DMS53 treated with DMSO at 0.1 percent for 48 hours (cell line): ENCODE results near the gene SDC1.
A peak's percentile ranks its signal among the peaks of the same experiment; 100 is the strongest.

Experiments
- DNase-seq: peaks from one replicate; lab custom pipeline; 2025; ENCODE audit not compliant: unreplicated experiment; lab: John Stamatoyannopoulos, UW

The SDC1 gene

GRCh38 chr2:20186855-20187187 lies 38.1 kb downstream of the SDC1 start:
- no peak for DNase-seq

DNA sequence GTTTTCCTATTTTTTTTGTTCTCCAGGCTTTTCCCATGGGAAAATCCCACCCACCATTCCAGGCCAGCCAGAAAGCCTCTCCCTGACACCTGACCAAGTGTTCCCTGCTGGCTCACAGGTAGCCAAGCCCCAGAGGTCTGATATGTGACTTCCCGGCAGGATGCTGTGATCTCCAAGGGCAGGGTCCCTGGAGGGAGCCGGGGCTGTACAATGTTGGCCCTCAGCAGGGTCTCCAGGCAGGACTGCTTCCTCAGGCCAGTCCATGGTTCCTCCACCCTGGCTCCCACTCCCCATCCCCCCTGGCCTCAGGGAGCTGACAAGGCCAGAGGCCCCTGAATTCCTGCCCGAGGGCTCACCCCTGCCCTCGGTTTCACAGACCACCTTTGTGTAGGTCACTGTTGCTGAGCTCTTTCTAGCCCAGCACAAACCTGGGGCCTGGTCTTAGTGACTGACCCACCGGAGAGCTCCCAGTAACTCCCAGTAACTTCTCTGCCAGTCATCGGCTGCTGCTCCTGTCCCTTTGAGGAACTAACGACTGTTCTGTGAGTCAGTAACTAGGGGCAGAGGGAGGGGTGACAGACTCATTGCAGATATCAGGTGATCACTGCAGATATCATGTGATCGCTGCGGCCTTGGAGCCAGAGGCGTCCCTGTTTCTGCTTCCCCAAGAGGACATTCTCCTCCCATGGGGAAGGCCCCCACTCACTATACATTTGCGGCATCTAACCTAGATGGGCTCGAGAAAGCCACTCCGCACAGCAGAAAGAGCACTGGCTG lies 38.7 kb downstream of the SDC1 start:
- no peak for DNase-seq

GRCh38 chr2:20185176-20186022 lies 39.5 kb downstream of the SDC1 start:
- no peak for DNase-seq

DNA sequence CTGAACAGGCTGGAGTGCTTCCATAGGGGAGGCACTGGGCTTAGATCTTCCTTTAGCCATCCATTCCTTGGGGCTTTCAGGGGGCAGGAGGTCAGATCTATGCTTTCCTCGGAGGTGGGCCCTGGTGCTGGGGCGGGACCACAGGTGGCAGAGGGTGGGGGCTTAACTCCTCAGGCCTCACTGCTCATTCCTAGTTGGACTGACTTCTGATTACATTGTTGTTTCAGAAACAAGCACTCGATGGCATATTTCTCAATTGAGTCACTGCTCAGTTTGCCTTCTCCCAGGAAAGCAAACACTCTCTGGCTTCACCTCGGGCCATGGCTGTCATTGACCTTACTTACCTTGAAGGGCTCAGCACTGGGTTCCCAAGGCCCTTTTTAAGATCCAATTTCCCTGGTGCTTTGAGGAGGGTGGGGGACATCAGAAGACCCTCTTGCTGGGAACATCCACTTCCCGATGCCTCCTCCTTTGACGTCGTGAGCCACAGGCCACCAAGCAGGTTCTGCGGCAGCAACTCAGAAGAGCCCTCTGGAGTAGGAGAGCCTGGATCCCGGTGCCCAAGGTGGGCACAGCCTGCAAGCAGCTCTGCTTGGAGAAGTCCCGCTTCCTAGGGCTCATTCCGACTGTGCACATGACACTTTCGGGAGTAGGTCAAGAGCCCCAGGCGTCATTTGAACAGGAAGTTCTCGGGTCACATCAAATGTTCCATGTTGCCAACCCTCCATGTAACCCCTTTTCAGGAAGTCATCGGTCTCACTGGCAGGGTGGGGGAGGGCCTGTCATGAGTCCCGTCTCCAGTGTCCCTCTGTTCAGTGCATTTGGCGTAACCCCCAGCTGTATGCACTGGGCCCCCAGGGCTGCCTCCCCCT lies 40.6 kb downstream of the SDC1 start:
- DNase-seq, result peak; percentile 84

- DNase-seq, result no peak
Measured at GRCh38 chr2:20183373-20183772, 41.6 kb downstream of the SDC1 start.

GRCh38 chr2:20182241-20182931 lies 42.5 kb downstream of the SDC1 start:
- DNase-seq, result no peak

- DNase-seq, result no peak
Measured at GRCh38 chr2:20181761-20182160, 43.2 kb downstream of the SDC1 start.

DNA sequence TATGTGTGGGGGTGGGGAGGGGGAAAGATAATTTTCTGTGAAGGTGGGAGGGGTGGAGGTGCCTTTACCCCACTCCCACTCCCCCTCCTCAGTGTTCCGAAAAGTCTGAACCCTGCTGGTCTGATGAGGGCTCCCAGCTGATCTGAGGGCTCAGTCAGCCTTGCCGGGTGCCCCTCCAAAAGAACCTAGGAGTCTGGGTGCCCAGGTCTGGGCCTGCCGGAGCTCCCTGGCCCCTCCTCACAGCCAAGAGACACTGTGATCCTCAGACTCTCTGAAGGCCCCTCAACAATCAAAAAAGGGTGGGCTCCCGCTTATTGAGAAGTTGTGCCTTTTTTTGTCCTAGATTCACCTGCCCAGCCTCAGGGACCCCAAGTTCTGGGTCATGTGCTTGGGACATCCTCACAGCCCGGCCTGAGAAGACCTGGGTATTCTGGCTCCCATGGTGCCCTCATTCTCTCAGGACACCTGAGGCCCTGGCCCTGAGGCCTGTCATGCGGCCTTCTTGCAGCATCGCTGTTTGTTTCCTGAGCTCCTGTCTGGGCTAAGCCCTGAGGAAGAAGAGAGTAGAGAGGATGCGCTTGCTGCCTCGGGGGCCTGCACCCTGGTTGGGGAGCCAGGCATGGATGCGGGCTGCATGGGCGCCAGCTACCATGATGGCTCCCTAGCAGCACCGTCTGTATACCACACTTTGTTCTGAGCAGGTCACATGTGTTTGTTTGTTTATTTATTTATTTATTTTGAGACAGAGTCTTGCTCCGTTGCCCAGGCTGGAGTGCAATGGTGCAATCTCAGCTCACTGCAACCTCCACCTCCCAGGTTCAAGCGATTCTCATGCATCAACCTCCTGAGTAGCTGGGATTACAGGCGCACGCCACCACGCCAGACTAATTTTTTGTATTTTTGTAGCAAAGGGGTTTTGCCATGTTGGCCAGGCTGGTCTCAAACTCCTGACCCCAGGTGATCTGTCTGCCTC lies 44.0 kb downstream of the SDC1 start:
- no peak for DNase-seq

DNA sequence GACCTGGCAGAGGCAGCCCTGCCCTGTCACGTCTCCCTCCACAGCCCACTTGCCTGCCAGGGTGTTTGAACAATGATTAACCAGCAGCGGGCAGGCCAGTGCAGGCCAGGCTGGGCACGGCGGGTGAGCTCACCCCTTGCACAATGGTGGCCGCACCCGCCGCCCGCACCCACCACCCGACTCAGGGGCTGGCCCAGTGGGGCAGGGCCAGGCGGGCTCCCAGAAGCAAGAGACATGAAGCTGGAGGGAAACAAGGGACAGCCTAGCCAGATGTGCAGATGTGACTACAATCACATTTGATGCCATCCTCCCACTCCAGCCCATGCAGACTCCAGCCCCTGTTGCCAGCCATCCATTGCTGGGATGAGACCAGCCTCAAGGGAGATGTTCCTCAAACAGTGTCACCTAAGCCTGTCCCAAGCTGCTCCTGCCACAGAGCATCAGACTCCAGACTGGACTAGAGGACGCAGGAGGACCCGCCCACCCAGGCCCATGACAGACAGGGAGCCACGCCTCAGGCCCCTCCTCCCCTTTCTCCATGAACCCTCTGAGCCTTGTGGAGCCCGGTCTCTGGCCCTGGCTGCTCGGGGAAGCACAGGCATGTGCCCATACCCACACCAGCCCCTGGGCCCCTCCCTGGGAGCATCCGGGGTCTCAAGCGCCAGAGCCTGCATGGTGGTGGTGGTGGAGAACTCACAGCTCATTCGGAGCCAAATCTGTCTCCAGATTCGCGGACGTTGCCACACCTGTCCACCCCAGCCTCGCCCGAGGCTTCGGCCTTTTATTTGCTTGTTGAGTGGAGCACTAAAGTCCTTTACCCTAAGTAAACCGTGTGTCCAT lies 45.0 kb downstream of the SDC1 start:
- DNase-seq, result peak; percentile 61

DNA sequence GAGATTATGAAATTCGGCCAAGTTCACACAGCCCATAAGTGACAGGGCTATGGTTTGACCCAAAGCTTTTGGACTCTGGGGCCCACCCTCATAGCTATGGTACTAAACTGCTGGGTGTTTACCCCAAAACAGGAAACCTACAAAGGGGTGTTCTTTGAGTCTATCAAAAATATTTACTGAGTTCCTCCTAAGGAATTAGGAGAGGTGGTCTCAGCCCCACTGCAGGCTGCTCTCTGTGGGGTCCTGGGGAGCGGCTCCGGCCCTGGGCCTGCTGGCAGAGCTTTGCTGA lies 45.5 kb downstream of the SDC1 start:
- no peak for DNase-seq

GRCh38 chr2:20178666-20179465 lies 46.1 kb downstream of the SDC1 start:
- no peak for DNase-seq

- DNase-seq, result no peak
Measured at GRCh38 chr2:20178249-20178607, 46.7 kb downstream of the SDC1 start.

DNA sequence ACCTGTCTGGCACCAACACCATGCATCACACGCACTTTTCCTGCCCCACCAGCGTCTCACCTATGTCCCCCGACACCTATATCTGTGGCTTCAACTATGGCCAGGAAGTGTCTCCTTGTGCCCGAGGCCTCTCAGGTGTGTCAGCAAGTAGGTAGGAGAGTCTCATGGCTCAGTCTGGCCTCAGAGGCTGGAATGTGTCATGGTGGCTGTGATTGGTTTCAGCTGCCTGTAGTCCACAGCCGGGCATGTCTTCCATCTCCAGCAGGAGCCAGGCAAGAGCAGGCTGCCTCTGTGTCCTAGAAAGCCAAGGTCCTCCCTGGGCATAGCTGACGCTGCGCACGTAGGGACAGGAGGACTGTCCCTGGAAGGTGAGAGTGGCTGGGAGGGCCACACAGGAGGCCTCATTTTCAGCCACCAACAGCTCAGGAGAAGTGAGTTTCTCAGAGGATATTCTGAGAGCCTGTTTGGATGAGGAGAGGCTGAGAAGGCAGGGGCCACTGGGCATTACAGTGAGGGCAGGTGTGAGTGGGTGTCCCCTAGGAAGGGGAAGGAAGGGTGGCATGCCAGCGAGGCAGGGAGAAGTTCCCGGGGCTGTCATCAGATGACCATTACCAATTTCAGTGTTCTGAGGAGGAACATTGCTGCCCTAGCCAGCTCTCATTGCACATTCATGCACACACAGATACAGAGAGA lies 47.2 kb downstream of the SDC1 start:
- DNase-seq, result no peak

- DNase-seq, result no peak
Measured at GRCh38 chr2:20176760-20177159, 48.2 kb downstream of the SDC1 start.

DNA sequence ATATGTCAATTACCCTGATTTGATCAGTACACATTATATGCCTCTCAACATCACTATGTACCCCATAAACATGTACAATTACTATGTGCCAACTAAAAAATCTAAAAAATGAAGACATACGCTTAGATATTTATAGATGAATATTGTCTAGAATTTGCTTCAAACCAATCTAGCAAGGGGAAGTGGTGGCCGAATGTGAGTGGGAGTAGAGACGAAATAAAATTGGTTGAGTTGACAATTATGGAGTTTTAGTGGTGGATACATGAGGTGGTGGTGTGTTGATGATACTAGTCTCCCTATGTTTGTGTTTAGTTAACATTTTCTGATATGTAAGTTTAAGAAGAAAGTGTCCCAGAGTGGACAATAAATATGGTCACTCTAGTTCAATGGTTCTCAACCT lies 49.0 kb downstream of the SDC1 start:
- no peak for DNase-seq

GRCh38 chr2:20175267-20175666 lies 49.7 kb downstream of the SDC1 start:
- DNase-seq, result no peak

GRCh38 chr2:20174410-20174809 lies 50.5 kb downstream of the SDC1 start:
- no peak for DNase-seq
